GM19035 (cell line): ENCODE data around the gene ZNF672.
"Not testable (repeated sequence)": the region's sequence is repeated elsewhere in the genome, so short reads cannot be mapped to it uniquely, and the experiment has no call there.

ENCODE experiments used
- ATAC-seq: cut with Tn5 transposase; IDR thresholded peaks from one replicate; pipeline ENCODE4 v1.9.1; 2021; ENCODE audit not compliant: unreplicated experiment

The ZNF672 gene

DNA sequence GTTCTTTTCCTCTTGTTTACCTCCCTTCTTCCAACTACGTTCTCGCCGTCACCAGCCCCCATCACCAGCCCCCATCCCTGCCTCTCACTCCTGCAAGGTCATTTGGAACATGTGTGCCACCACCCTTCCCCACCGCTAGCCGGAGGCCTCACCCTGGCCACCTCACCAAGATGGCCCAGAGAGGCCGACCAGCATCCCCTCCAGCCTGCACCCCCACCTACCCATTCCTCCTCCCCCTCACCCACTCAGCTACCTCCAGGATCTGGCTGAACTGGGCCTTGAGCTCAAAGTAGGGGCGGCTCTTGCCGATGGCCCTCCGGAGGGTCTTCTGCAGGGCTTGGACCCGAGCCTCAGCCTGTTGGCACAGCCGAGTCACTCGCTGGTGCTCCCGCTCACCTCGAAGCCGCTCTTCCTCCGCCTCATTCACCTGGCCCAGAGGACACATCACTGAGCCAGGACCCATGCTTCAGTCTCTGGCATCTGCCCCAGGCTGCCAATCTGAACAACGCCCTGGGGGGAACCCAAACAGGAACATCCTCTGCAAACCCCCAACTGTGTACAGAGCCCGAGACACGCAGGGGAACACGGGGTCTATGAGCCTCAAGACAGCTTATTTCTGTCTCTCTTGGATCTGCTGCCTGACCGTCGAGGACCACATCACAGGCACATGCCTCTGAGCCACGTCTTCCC is 25.1 kb upstream of the ZNF672 start:
- no peak for ATAC-seq

- no peak for ATAC-seq
Measured at GRCh38 chr1:248813546-248813945, 24.5 kb upstream of the ZNF672 start.

- ATAC-seq, result no peak
Measured at GRCh38 chr1:248814351-248814750, 23.7 kb upstream of the ZNF672 start.

- no peak for ATAC-seq
Measured at GRCh38 chr1:248815407-248816034, 22.5 kb upstream of the ZNF672 start.

GRCh38 chr1:248816042-248816851 is 21.8 kb upstream of the ZNF672 start:
- ATAC-seq, result no peak

DNA sequence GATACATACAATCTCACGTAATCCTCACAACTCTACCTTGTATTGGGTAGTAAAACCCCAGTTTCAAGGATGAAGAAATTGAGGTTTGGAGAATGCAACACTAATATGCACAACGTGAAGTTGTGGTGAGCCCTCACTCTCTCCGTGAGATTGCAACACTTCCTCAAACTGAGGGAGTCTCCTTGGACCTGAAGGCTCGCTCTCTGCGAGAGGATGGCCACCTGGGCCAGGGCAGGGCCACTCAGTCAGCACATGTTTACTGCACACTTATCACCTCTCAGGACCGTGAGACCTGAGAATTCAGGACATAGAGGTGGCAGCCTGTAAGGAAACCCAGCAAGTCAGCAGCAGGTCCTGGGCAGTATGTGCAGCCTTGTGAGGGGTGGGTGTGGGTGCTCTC is 21.0 kb upstream of the ZNF672 start:
- no peak for ATAC-seq

DNA sequence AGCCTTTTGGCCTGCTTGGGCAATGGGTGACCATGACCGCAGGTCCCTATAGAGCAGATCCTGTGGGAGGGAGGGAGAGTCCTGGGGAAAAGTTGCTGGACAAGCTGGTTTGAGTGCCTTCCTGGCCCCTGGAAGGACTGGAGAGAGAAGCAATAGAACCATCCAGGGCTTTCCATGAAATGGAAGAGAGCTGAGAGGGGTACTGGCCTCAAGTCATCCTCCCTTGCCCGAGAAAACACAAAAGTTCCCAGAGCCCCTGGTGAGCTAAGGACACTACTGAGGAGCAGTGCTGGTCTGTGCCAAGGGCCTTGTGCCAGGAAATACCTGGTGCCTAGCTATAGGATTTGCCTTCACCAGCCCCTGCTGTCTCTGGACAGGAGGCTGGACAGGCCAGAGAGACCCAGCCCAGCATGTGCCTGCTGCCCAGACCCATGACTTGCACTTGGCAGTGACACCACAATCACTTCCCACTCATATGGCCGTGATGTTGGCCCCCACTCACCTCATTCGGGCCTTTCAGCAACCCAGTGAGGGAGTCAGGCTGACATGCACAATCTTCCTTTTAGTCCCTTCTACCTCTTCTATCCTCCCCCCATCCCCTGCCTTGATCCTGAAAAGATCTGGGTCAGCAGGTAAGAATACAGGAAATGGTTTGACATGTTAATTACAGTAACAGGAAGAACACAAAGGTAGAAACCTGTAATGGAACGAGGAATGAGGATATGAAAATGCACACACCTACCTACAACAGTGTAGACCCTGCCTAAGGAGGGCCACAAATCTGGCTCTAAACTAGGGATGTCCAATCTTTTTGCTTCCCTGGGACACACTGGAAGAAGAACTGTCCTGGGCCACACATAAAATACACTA is 19.3 kb upstream of the ZNF672 start:
- no peak for ATAC-seq

DNA sequence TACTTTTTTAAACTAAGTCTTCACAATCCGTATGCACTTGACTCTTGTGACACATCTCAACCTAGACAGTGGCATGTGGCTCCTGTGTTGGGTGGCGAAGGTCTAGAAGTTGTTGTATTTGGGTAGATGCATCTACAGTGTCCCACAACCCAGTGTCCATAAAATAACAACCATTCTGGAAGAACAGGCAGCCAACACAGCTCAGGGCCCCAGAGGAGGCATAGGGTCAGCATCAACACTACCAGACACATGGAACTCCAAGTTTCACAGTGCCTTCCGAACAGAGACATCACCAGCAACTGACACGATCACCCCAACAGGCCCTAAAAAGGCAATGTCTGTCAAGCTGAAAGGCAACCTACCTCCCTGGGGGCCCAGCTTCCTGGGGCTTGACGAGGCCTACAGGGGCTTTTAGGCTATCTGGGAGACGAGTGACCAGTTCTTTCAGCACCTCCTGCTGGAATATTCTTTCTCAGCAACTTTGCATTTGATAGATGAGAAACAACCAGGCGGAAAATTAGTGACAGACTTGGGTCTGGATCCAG is 17.9 kb upstream of the ZNF672 start:
- ATAC-seq, result no peak

DNA sequence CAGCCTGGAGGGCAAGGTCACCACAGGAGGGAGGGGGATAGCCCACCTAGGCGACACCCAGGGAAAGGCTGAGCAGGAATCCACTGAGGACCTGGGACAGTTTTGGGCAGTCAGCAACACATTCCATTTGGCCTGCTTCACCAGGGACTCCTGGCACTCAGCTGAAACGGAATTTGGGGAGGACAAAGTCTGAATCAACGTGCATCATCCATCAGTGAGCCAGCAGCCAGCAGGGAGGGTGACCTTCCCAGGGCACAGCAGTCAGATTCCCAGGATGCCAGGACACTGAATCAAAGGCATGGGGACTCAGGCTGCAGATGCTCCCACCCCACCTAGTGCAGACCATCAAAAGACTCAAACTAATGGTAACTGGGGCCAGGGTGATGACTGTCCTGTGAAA is 16.9 kb upstream of the ZNF672 start:
- no peak for ATAC-seq

GRCh38 chr1:248821641-248822040 is 16.4 kb upstream of the ZNF672 start:
- no peak for ATAC-seq

DNA sequence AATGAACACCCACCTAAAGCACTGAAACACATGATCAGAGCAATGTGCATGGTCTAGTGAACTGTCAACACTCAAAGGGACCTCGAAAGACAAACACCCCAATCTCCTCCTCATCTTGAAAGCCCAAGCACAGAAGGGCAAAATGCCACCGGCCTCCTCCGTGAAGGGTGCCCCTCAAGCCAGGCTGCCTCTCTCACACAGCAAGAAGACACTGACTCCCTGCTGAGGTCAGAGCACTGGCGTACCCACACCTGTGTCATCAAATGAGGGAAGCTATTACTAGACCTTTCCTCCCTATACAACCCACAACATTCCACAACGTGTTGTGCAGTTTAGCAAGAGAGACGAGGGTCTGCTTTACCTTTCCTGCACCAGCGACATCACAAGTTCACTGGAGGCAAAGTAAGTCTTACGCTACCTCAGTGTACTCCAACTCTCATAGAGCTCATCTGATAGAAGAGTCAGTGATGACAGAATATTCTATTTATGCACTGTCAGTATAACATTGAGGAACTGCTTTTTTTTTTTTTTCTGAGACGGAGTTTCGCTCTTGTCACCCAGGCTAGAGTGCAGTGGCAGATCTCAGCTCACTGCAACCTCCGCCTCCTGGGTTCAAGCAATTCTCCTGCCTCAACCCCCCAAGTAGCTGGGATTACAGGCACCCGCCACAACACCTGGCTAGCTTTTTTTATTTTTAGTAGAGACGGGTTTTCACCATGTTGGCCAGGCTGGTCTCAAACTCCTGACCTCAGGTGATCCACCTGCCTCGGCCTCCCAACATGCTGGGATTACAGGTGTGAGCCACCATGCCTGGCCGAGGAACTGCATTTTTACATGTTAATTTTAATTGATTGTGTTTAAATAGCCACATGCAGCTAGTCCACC is 15.6 kb upstream of the ZNF672 start:
- no peak for ATAC-seq

DNA sequence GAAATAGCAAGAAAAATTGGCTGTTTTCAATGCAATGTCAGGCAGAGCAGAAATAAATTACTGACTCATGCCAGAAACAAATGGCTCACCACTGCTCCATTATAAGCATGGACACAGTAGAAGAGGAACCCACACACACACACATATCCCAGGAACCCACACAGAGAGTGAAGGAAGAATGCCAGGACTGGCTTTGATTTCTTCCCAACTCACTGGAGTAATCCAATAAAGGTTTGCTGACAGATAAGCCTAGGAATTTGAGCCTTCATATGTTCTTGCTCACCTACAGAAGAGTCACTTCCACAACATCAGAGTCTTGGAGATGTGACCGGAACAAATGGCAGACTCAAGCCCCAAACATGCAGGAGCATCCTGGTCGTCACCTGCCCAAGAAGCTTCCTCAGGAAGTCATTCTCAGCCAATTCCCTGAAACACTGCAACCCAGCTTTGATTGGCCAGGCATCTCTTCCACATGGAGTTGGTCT is 14.5 kb upstream of the ZNF672 start:
- no peak for ATAC-seq

- ATAC-seq, result no peak
Measured at GRCh38 chr1:248824301-248824700, 13.7 kb upstream of the ZNF672 start.

GRCh38 chr1:248824701-248825100 is 13.3 kb upstream of the ZNF672 start:
- ATAC-seq, result no peak

DNA sequence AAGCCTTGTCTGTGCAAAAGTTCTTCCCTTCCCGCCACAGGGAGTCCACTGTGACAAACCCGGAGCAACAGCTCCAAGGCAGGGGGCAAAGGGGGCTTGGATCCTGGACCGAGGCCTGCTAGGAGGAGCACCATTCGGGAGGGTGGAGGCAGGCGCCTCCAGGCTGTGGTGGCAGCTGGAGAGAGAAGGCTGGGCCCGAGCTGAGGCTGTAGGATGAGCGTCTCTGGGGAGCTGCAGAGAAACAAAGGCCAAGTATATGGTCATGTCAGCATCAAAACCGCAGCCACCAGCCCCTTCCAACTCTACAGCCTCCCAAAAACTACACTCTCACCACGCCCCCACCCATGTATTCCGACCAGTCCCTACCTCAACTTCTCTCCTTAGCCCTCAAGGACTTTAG is 12.9 kb upstream of the ZNF672 start:
- ATAC-seq, result no peak

DNA sequence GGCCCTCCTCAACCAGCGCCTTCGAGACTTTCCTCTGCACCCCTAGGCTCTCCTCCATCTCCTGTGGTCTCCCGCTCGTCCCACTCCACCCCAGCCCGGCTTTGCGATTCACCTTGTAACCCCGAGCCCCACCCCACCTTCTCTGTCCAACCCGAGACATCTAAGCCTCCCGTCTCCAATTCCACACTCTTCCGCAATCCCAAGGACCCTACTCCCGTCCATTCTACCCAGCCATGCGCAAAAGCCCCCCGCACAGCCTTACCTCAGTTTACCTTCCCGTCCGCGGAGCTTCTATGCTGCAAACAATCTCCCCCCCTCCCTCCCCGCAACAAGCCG is 12.5 kb upstream of the ZNF672 start:
- peak; percentile 0 for ATAC-seq

DNA sequence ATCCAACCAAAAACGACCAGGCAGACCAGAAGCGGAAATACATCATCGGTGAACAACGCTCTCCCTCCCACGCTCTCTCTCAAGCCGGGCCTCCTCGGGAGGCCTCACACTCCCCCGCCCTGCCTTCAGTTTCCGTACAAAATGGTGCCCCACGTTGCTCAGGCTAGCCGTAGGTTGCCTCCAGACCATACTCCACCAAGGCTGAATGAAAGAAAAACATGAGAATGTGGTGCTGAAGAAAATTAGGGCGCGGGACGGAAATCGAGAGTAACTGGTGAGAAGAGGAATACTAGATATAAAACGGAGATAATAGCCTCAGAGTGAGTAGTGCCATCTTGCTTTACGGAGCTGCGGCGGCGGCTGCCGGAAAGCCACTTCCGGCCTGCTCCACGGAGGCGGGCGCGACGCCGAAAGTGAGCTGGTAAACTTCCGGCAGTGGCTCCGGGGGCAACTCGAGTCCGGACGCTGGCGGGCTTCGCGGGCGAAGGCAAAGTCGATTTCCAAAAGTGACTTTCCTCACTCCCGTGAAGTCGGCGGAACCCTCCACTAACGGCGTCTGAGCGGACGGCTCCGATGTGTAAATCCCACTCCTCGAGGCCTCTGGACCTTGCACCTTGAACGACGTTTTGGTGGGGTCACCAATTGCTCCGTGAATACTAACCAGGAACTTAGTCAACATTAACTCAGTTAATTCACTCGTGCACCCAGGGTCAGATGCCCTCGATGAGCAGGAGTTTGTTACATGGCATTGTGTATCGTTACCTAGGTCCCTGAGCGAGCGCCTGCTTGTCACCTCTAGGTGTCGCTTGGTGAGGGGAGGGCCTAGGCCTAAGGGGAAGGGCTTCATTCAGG is 11.9 kb upstream of the ZNF672 start, which contains the start of gene SH3BP5L:
Gene SH3BP5L (minus strand): TSS at position 7 of the 852 bp plus-strand sequence. CDS start 980 bp downstream, outside the sequence.
- ATAC-seq, result peak; percentile 90

- ATAC-seq, result no peak
Measured at GRCh38 chr1:248828845-248829244, 9.2 kb upstream of the ZNF672 start.

DNA sequence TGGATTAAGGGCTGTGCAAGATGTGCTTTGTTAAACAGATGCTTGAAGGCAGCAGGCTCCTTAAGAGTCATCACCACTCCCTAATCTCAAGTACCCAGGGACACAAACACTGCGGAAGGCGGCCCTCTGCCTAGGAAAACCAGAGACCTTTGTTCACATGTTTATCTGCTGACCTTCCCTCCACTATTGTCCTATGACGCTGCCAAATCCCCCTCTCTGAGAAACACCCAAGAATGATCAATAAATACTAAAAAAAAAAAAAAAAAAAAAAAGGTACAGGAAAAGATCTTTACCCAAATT is 7.4 kb upstream of the ZNF672 start:
- ATAC-seq, result not testable (repeated sequence)
